ENCODE results near the gene MPP3.

The MPP3 gene

GRCh38 chr17:43832168-43832975 is 574 bp downstream of the MPP3 start:
- DNase-seq (ENCODE audit: low read depth in 2 of 2) = no peak

- no peak for DNase-seq (ENCODE audit: low read depth in 2 of 2)
These were observed 1.3 kb downstream of the MPP3 start for GRCh38 chr17:43831633-43832032.

GRCh38 chr17:43830510-43831140 is 2.3 kb downstream of the MPP3 start:
- no peak for DNase-seq (ENCODE audit: low read depth in 2 of 2)

- DNase-seq (ENCODE audit: low read depth in 2 of 2) = no peak
These were observed 3.2 kb downstream of the MPP3 start for GRCh38 chr17:43829738-43830137.

- no peak for DNase-seq (ENCODE audit: low read depth in 2 of 2)
These were observed 5.3 kb downstream of the MPP3 start for GRCh38 chr17:43827596-43827995.

- DNase-seq (ENCODE audit: low read depth in 2 of 2) = no peak
These were observed 6.7 kb downstream of the MPP3 start for GRCh38 chr17:43826206-43826605.

- DNase-seq (ENCODE audit: low read depth in 2 of 2) = no peak
These were observed 7.4 kb downstream of the MPP3 start for GRCh38 chr17:43825567-43825966.

- DNase-seq (ENCODE audit: low read depth in 2 of 2) = no peak
These were observed 9.4 kb downstream of the MPP3 start for GRCh38 chr17:43823350-43824084.

GRCh38 chr17:43822570-43823190 is 10.3 kb downstream of the MPP3 start:
- DNase-seq (ENCODE audit: low read depth in 2 of 2) = no peak

GRCh38 chr17:43820759-43821158 is 12.2 kb downstream of the MPP3 start:
- DNase-seq (ENCODE audit: low read depth in 2 of 2) = no peak

GRCh38 chr17:43818966-43819365 is 14.0 kb downstream of the MPP3 start:
- DNase-seq (ENCODE audit: low read depth in 2 of 2) = no peak

- DNase-seq (ENCODE audit: low read depth in 2 of 2) = no peak
These were observed 15.1 kb downstream of the MPP3 start for GRCh38 chr17:43817826-43818225.

GRCh38 chr17:43816336-43817320 is 16.3 kb downstream of the MPP3 start:
- no peak for DNase-seq (ENCODE audit: low read depth in 2 of 2)

GRCh38 chr17:43814714-43815113 is 18.2 kb downstream of the MPP3 start:
- no peak for DNase-seq (ENCODE audit: low read depth in 2 of 2)

GRCh38 chr17:43814026-43814425 is 18.9 kb downstream of the MPP3 start:
- DNase-seq (ENCODE audit: low read depth in 2 of 2) = no peak

- no peak for DNase-seq (ENCODE audit: low read depth in 2 of 2)
These were observed 19.6 kb downstream of the MPP3 start for GRCh38 chr17:43813386-43813785.

GRCh38 chr17:43812396-43813265 is 20.3 kb downstream of the MPP3 start:
- no peak for DNase-seq (ENCODE audit: low read depth in 2 of 2)

- no peak for DNase-seq (ENCODE audit: low read depth in 2 of 2)
These were observed 22.1 kb downstream of the MPP3 start for GRCh38 chr17:43810823-43811222.

- DNase-seq (ENCODE audit: low read depth in 2 of 2) = no peak
These were observed 22.7 kb downstream of the MPP3 start for GRCh38 chr17:43810226-43810715.

GRCh38 chr17:43809121-43809520 is 23.8 kb downstream of the MPP3 start:
- DNase-seq (ENCODE audit: low read depth in 2 of 2) = no peak
